ENCODE data around the gene LRRC38.

LRRC38 gene

GRCh38 chr1:13548281-13548680 is 34.5 kb upstream of the LRRC38 start:
- no peak overlapping the region for H3K27ac ChIP-seq
- no peak for TF ChIP-seq CTCF (conservative IDR thresholded peaks at IDR 0.05)

GRCh38 chr1:13546791-13547190 is 33.0 kb upstream of the LRRC38 start:
- TF ChIP-seq CTCF (conservative IDR thresholded peaks at IDR 0.05) = no peak
- H3K27ac ChIP-seq = no peak overlapping the region; the same call in 1 of the 2 replicates

- peak; percentile 55 for TF ChIP-seq CTCF (conservative IDR thresholded peaks at IDR 0.05)
- peak overlapping the region; percentile 93 for H3K27ac ChIP-seq
These were observed 30.4 kb upstream of the LRRC38 start for GRCh38 chr1:13544221-13544556.

- peak; percentile 91 for TF ChIP-seq CTCF (conservative IDR thresholded peaks at IDR 0.05)
- H3K27ac ChIP-seq = peak overlapping the region; percentile 93
These were observed 29.8 kb upstream of the LRRC38 start for GRCh38 chr1:13543451-13544220.

GRCh38 chr1:13541435-13542215 is 27.8 kb upstream of the LRRC38 start:
- no peak overlapping the region; the same call in 1 of the 2 replicates for H3K27ac ChIP-seq
- TF ChIP-seq CTCF (conservative IDR thresholded peaks at IDR 0.05) = no peak

- no peak for TF ChIP-seq CTCF (conservative IDR thresholded peaks at IDR 0.05)
- no peak overlapping the region for H3K27ac ChIP-seq
These were observed 27.1 kb upstream of the LRRC38 start for GRCh38 chr1:13540866-13541265.

- TF ChIP-seq CTCF (conservative IDR thresholded peaks at IDR 0.05) = no peak
- H3K27ac ChIP-seq = no peak overlapping the region
These were observed 25.9 kb upstream of the LRRC38 start for GRCh38 chr1:13539683-13540082.
